ENCODE data around the gene IDE. TPM values are rescaled to one million over a fixed set of nuclear protein-coding genes. Genes with fewer than 3 reads are reported as not detected.
"Not testable (repeated sequence)": the region's sequence is repeated elsewhere in the genome, so short reads cannot be mapped to it uniquely, and the experiment has no call there.

IDE gene
- total RNA-seq, 2 donors from 2014 or later, result 28.0 to 32.4 TPM

GRCh38 chr10:92452313-92452712, 121.6 kb downstream of the IDE start:
- Mint-ChIP-seq H3K4me3 (no peak overlapping the region), H3K27ac (no peak overlapping the region), H3K27me3 (no peaks in the 10 kb centered on the region), H3K4me1 (no peaks in the 10 kb centered on the region), H3K36me3 (ENCODE audit: low read depth) (peaks cover 7% of the 10 kb centered on the region)
- ATAC-seq, result no peak
- no peaks in the 10 kb centered on the region for H3K9me3 ChIP-seq (ENCODE audit: control insufficient read depth, low read length, poor library complexity, severe bottlenecking)
- DNase-seq, result no peak

DNA sequence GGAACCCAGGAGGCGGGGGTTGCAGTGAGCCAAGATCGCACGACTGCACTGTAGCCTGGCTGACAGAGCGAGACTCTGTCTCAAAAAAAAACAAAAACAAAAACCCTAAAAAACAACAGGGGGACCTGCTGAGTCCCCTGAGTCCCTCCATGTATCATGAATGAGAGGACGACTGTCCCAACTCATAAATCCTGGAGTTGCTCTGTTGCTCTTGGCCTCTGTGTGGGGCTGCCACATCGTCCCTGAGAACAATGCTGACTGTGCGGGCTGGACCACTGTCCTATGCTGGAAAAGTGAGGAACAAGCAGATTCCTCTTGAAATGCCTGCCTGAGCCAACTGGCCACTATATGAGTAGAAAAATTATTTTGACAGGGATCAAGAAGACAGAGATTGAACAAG, 122.5 kb downstream of the IDE start:
- H3K4me3 Mint-ChIP-seq, result no peak overlapping the region
- ATAC-seq, result no peak
- no peaks in the 10 kb centered on the region for H3K9me3 ChIP-seq (ENCODE audit: control insufficient read depth, low read length, poor library complexity, severe bottlenecking)
- no peak for DNase-seq
- H3K36me3 Mint-ChIP-seq (ENCODE audit: low read depth), result peaks cover 7% of the 10 kb centered on the region
- no peaks in the 10 kb centered on the region for H3K4me1 Mint-ChIP-seq
- no peak overlapping the region for H3K27ac Mint-ChIP-seq
- H3K27me3 Mint-ChIP-seq, result no peaks in the 10 kb centered on the region

GRCh38 chr10:92450896-92451295, 123.0 kb downstream of the IDE start:
- Mint-ChIP-seq H3K27ac (no peak overlapping the region), H3K36me3 (ENCODE audit: low read depth) (peaks cover 4% of the 10 kb centered on the region), H3K4me1 (no peaks in the 10 kb centered on the region), H3K27me3 (no peaks in the 10 kb centered on the region), H3K4me3 (no peak overlapping the region)
- H3K9me3 ChIP-seq (ENCODE audit: control insufficient read depth, low read length, poor library complexity, severe bottlenecking), result no peaks in the 10 kb centered on the region
- DNase-seq (no peak), ATAC-seq (no peak)

GRCh38 chr10:92440578-92440977, 133.3 kb downstream of the IDE start:
- ATAC-seq (no peak), DNase-seq (no peak)
- peak overlapping the region; percentile 44 for H3K27ac Mint-ChIP-seq
- H3K27me3 Mint-ChIP-seq, result no peaks in the 10 kb centered on the region
- H3K4me3 Mint-ChIP-seq, result no peak overlapping the region
- H3K9me3 ChIP-seq (ENCODE audit: control insufficient read depth, low read length, poor library complexity, severe bottlenecking), result no peaks in the 10 kb centered on the region
- no peaks in the 10 kb centered on the region for H3K36me3 Mint-ChIP-seq (ENCODE audit: low read depth)
- H3K4me1 Mint-ChIP-seq, result no peaks in the 10 kb centered on the region

DNA sequence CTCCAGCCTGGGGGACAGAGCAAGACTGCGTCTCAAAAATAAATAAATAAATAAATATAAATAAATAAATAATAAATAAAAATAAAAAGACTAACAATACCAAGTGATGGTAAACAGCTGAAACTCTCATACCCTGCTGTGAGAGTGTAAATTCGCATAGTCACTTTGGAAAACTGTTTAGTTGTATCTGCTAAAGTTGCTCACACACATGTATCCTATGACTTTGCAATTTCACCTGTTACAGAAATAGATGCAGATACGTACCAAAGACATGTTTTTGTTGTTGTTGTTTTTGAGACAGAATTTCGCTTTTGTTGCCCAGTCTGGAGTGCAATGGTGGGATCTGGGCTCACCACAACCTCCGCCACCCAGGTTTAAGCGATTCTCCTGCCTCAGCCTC, 135.7 kb downstream of the IDE start:
- Mint-ChIP-seq H3K4me1 (no peaks in the 10 kb centered on the region), H3K4me3 (no peak overlapping the region), H3K27me3 (no peaks in the 10 kb centered on the region), H3K36me3 (ENCODE audit: low read depth) (no peaks in the 10 kb centered on the region), H3K27ac (no peak overlapping the region)
- no peak for DNase-seq
- H3K9me3 ChIP-seq (ENCODE audit: control insufficient read depth, low read length, poor library complexity, severe bottlenecking), result no peaks in the 10 kb centered on the region
- ATAC-seq, result no peak

DNA sequence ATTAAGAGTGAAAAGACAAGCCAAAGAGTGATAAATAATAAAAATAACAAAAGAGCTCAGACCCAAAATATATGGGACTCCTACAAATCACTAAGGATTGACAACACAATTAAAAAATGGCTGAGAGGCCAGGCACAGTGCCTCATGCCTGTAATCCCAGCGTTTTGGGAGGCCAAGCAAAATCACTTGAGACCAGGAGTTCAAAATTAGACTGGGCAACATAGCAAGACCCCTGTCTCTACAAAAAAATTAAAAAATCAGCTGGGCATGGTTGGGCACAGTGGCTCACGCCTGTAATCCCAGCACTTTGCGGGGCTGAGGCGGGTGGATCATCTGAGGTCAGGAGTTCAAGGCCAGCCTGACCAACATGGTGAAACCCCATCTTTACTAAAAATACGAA, 137.3 kb downstream of the IDE start:
- H3K27me3 Mint-ChIP-seq, result no peaks in the 10 kb centered on the region
- H3K36me3 Mint-ChIP-seq (ENCODE audit: low read depth), result no peaks in the 10 kb centered on the region

DNA sequence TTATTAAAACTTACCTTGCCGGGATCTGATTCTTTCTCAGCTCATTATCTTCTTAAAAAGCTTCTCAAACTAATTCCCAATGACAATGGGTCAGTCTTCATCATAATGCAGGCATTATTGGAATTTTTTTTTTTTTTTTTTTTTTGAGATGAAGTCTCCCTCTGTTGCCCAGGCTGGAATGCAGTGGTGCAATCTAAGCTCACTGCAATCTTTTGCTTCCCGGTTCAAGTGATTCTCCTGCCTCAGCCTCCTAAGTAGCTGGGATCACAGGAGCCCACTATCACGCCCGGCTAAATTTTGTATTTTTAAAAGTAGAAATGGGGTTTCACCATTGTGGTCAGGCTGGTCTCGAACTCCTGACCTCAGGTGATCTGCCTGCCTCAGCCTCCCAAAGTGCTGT, 137.8 kb downstream of the IDE start:
- not testable (repeated sequence) for H3K27me3 Mint-ChIP-seq; H3K9me3 ChIP-seq (ENCODE audit: control insufficient read depth, low read length, poor library complexity, severe bottlenecking); H3K27ac Mint-ChIP-seq; ATAC-seq; H3K4me1 Mint-ChIP-seq; H3K36me3 Mint-ChIP-seq (ENCODE audit: low read depth); H3K4me3 Mint-ChIP-seq; DNase-seq

More for the DNA sequence above, 137.3 kb downstream of the IDE start:
- H3K4me3 Mint-ChIP-seq, result no peak overlapping the region
- DNase-seq, result no peak
- peak overlapping the region; percentile 29 for H3K27ac Mint-ChIP-seq
- no peaks in the 10 kb centered on the region for H3K9me3 ChIP-seq (ENCODE audit: control insufficient read depth, low read length, poor library complexity, severe bottlenecking)
- H3K4me1 Mint-ChIP-seq, result no peaks in the 10 kb centered on the region
- no peak for ATAC-seq

DNA sequence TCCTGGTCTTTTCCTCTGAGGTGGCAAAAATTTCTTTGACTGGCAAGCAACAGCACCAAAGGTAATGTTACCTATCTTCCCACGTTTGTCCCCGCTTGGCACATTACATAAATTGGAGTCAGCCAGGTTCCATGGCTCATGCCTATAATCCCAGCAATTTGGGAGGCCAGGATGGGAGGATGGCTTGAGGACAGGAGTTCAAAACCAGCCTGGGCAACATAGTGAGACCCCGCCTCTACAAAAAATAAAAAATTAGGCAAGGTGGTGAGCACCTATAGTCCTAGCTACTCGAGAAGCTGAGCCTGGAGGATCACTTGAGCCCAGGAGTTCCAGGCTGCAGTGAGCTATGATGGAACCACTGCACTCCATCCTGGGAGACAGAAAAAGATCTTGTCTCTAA, 139.5 kb downstream of the IDE start:
- no peaks in the 10 kb centered on the region for H3K27me3 Mint-ChIP-seq
- H3K27ac Mint-ChIP-seq, result no peak overlapping the region
- H3K4me1 Mint-ChIP-seq, result no peaks in the 10 kb centered on the region
- no peaks in the 10 kb centered on the region for H3K9me3 ChIP-seq (ENCODE audit: control insufficient read depth, low read length, poor library complexity, severe bottlenecking)
- H3K4me3 Mint-ChIP-seq, result no peak overlapping the region
- no peaks in the 10 kb centered on the region for H3K36me3 Mint-ChIP-seq (ENCODE audit: low read depth)
- DNase-seq (no peak), ATAC-seq (no peak)

DNA sequence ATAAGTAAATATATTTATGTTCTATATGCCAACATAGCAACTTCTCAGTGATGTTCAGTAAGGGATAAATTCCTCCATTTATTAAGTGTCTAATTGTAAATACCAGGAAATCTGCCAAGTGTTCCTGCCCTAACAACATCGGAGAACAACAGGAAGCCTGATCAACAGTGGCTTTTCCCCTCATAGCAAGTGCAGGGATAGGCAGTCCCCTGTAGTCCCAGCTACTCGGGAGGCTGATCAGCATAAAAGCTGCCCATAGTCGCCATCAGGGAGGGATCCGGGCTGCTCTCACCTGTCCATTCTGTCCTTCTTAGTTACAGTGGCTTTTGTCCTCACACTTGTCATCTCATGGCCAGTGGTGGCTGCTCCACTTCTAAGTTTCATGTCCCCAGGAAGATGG, 141.3 kb downstream of the IDE start:
- no peak for ATAC-seq
- H3K9me3 ChIP-seq (ENCODE audit: control insufficient read depth, low read length, poor library complexity, severe bottlenecking), result no peaks in the 10 kb centered on the region
- Mint-ChIP-seq H3K36me3 (ENCODE audit: low read depth) (no peaks in the 10 kb centered on the region), H3K27ac (no peak overlapping the region), H3K4me1 (no peaks in the 10 kb centered on the region), H3K27me3 (no peaks in the 10 kb centered on the region), H3K4me3 (no peak overlapping the region)
- DNase-seq, result no peak

DNA sequence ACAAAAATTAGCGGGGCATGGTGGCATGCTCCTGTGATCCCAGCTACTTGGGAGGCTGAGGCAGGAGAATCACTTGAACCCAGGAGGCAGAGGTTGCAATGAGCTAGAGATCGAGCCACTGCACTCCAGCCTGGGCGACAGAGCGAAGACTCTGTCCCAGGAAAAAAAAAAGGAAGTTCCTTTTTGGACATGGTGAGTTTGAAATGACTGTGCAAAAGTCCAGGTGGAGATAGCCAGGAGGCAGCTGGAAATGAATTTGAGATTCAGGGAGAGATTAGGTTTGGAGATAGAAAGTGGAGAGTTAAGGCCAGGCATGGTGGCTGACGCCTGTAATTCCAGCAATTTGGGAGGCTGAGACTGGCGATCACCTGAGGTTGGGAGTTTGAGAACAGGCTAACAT, 143.8 kb downstream of the IDE start:
- H3K36me3 Mint-ChIP-seq (ENCODE audit: low read depth), result no peaks in the 10 kb centered on the region
- H3K4me1 Mint-ChIP-seq, result no peaks in the 10 kb centered on the region
- no peaks in the 10 kb centered on the region for H3K9me3 ChIP-seq (ENCODE audit: control insufficient read depth, low read length, poor library complexity, severe bottlenecking)
- peaks cover 7% of the 10 kb centered on the region for H3K27me3 Mint-ChIP-seq
- H3K27ac Mint-ChIP-seq, result no peak overlapping the region
- DNase-seq (no peak), ATAC-seq (no peak)
- no peak overlapping the region for H3K4me3 Mint-ChIP-seq

DNA sequence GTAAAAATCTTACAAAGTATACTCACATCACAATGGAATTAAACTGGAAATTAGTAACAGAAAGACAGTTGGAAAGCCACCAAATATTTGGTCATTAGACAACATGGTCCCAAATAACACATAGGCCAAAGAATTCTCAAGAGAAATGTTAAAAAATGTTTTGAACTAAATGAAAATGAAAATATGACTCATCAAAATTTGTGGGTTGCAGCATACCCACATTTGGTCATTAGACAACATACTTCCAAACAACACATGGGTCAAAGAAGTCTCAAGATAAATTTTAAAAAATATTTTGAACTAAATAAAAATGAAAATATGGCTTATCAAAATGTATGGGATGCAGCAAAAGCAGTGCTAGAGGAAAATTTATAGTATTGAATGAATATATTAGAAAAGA, 152.3 kb downstream of the IDE start:
- DNase-seq (no peak), ATAC-seq (no peak)
- peaks cover 4% of the 10 kb centered on the region for H3K36me3 Mint-ChIP-seq (ENCODE audit: low read depth)
- no peak overlapping the region for H3K27ac Mint-ChIP-seq
- H3K4me3 Mint-ChIP-seq, result no peak overlapping the region
- peaks cover 5% of the 10 kb centered on the region for H3K4me1 Mint-ChIP-seq
- no peaks in the 10 kb centered on the region for H3K9me3 ChIP-seq (ENCODE audit: control insufficient read depth, low read length, poor library complexity, severe bottlenecking)
- peaks cover 49% of the 10 kb centered on the region for H3K27me3 Mint-ChIP-seq

- no peak overlapping the region for H3K27ac Mint-ChIP-seq
- no peak for DNase-seq
- peaks cover 44% of the 10 kb centered on the region for H3K27me3 Mint-ChIP-seq
These were observed 153.2 kb downstream of the IDE start for GRCh38 chr10:92420546-92421275.

GRCh38 chr10:92419740-92420545, 153.9 kb downstream of the IDE start:
- Mint-ChIP-seq H3K4me1 (peaks cover 5% of the 10 kb centered on the region), H3K4me3 (peak overlapping the region; percentile 13), H3K27ac (no peak overlapping the region), H3K27me3 (peaks cover 42% of the 10 kb centered on the region), H3K36me3 (ENCODE audit: low read depth) (peaks cover 4% of the 10 kb centered on the region)
- no peaks in the 10 kb centered on the region for H3K9me3 ChIP-seq (ENCODE audit: control insufficient read depth, low read length, poor library complexity, severe bottlenecking)
- no peak for ATAC-seq
- DNase-seq, result no peak

More at GRCh38 chr10:92420546-92421275, 153.2 kb downstream of the IDE start:
- no peaks in the 10 kb centered on the region for H3K9me3 ChIP-seq (ENCODE audit: control insufficient read depth, low read length, poor library complexity, severe bottlenecking)
- peaks cover 5% of the 10 kb centered on the region for H3K4me1 Mint-ChIP-seq
- peak overlapping the region; percentile 13 for H3K4me3 Mint-ChIP-seq
- no peak for ATAC-seq
- H3K36me3 Mint-ChIP-seq (ENCODE audit: low read depth), result peaks cover 4% of the 10 kb centered on the region

GRCh38 chr10:92418891-92419290, 155.0 kb downstream of the IDE start:
- Mint-ChIP-seq H3K4me3 (no peak overlapping the region), H3K27ac (no peak overlapping the region), H3K4me1 (peaks cover 5% of the 10 kb centered on the region), H3K27me3 (peaks cover 42% of the 10 kb centered on the region), H3K36me3 (ENCODE audit: low read depth) (peaks cover 4% of the 10 kb centered on the region)
- H3K9me3 ChIP-seq (ENCODE audit: control insufficient read depth, low read length, poor library complexity, severe bottlenecking), result no peaks in the 10 kb centered on the region
- DNase-seq (no peak), ATAC-seq (no peak)

Data from T-helper 17 cell (primary cell).